IMR-90 (cell line): ENCODE measurements around the gene CST3. TPM values are rescaled to one million over a fixed set of nuclear protein-coding genes. Genes with fewer than 3 reads are reported as not detected.
A peak's percentile ranks its signal among the peaks of the same experiment; 100 is the strongest.

ENCODE experiments used
- ATAC-seq: fragments of 200-7000 bp; cut with Tn5 transposase; 2 replicates; pipeline ENCODE4 v1.9.1; 2020; ENCODE audit warnings: low read depth, mild to moderate bottlenecking, moderate library complexity
- BruUV-seq: library from RNA; stranded (reverse); fragments of 400-500 nt; replicated peaks from 2 replicates; lab custom pipeline; 2021; lab: Mats Ljungman, UMichigan
- CTCF ChIA-PET: fragments of 300-600 bp; formaldehyde crosslinking; extraction: SDS; loops from one replicate; lab custom pipeline; 2021; ENCODE audit warnings: antibody characterized with exemption; lab: Yijun Ruan, JAX
- POLR2A ChIA-PET: fragments of 300-600 bp; sonication (Branson Sonifier 250); formaldehyde crosslinking; loops from one replicate; lab custom pipeline; 2022; ENCODE audit warnings: antibody characterized with exemption; ENCODE audit not compliant: unreplicated experiment; lab: Charles Lee
- DNase-seq: peaks from one replicate; pipeline ENCODE4 v3.0.0; 2013
- H2AFZ ChIP-seq: replicated peaks from 2 replicates; pipeline ENCODE3; 2013; ENCODE audit warnings: low read length, mild to moderate bottlenecking; ENCODE audit not compliant: poor library complexity
- H2AK5ac ChIP-seq: 2 replicates; pipeline ENCODE4 v1.6.1; 2013; ENCODE audit warnings: low read depth, low read length, inconsistent platforms
- H2AK9ac ChIP-seq: replicated peaks from 2 replicates; pipeline ENCODE3; 2013; ENCODE audit warnings: mild to moderate bottlenecking, low read depth, low read length, moderate library complexity; ENCODE audit not compliant: poor library complexity
- H2BK120ac ChIP-seq: 2 replicates; pipeline ENCODE4 v1.6.1; 2013; ENCODE audit warnings: low read depth, low read length, inconsistent platforms
- H2BK15ac ChIP-seq: 3 replicates; pipeline ENCODE4 v1.6.1; 2013; ENCODE audit warnings: low read depth, low read length, inconsistent platforms
- H2BK20ac ChIP-seq: 2 replicates; pipeline ENCODE4 v1.6.1; 2013; ENCODE audit warnings: low read depth, mild to moderate bottlenecking, inconsistent platforms, low read length, moderate library complexity
- H2BK5ac ChIP-seq: 2 replicates; pipeline ENCODE4 v1.6.1; 2013; ENCODE audit warnings: mild to moderate bottlenecking, low read depth, low read length, inconsistent platforms; ENCODE audit not compliant: poor library complexity, severe bottlenecking
- H3K14ac ChIP-seq: replicated peaks from 2 replicates; pipeline ENCODE4 v1.6.1; 2013; ENCODE audit warnings: low read depth, low read length, inconsistent platforms
- H3K18ac ChIP-seq: 2 replicates; pipeline ENCODE4 v1.6.1; 2013; ENCODE audit warnings: low read depth, low read length, control low read depth
- H3K23ac ChIP-seq: 2 replicates; pipeline ENCODE4 v1.6.1; 2013; ENCODE audit warnings: low read depth, low read length, inconsistent platforms
- H3K27ac ChIP-seq: 2 replicates; pipeline ENCODE4 v1.5.1; 2013; ENCODE audit warnings: mild to moderate bottlenecking, control low read depth, low read length; ENCODE audit not compliant: insufficient read depth
- H3K27me3 ChIP-seq: 2 replicates; pipeline ENCODE4 v1.6.1; 2013; ENCODE audit warnings: low read length; ENCODE audit not compliant: control insufficient read depth, insufficient read depth
- H3K36me3 ChIP-seq: 2 replicates; pipeline ENCODE4 v1.6.1; 2013; ENCODE audit warnings: low read length, mixed read lengths; ENCODE audit not compliant: control insufficient read depth, insufficient read depth
- H3K4ac ChIP-seq: 2 replicates; pipeline ENCODE4 v1.6.1; 2013; ENCODE audit warnings: low read depth, low read length, inconsistent platforms
- H3K4me1 ChIP-seq: 2 replicates; pipeline ENCODE4 v1.6.1; 2013; ENCODE audit warnings: low read length, mixed read lengths; ENCODE audit not compliant: control insufficient read depth, insufficient read depth
- H3K4me2 ChIP-seq: 2 replicates; pipeline ENCODE4 v1.6.1; 2013; ENCODE audit warnings: low read depth, mild to moderate bottlenecking, control low read depth, low read length, moderate library complexity
- H3K4me3 ChIP-seq: 2 replicates; pipeline ENCODE4 v1.5.1; 2013; ENCODE audit warnings: low read depth, mild to moderate bottlenecking, control low read depth, low read length, moderate library complexity; ENCODE audit not compliant: insufficient read depth
- H3K56ac ChIP-seq: 2 replicates; pipeline ENCODE4 v1.6.1; 2013; ENCODE audit warnings: low read length, inconsistent platforms; ENCODE audit not compliant: insufficient read depth; ENCODE audit errors: extremely low read depth
- H3K79me1 ChIP-seq, 2 experiments: 2 replicates each; pipeline ENCODE4 v1.6.1; 2013; ENCODE audit warnings: low read length in 2 of 2, inconsistent platforms in 1 of 2, low read depth in 1 of 2
- H3K9ac ChIP-seq: 2 replicates; pipeline ENCODE4 v1.6.1; 2013; ENCODE audit warnings: low read depth, low read length, control low read depth
- H3K9me1 ChIP-seq: 2 replicates; pipeline ENCODE4 v1.6.1; 2013; ENCODE audit warnings: low read length, inconsistent platforms; ENCODE audit not compliant: insufficient read depth
- H3K9me3 ChIP-seq: 2 replicates; pipeline ENCODE4 v1.6.1; 2013; ENCODE audit warnings: low read length; ENCODE audit not compliant: control insufficient read depth, insufficient read depth
- H4K20me1 ChIP-seq: 2 replicates; pipeline ENCODE4 v1.6.1; 2013; ENCODE audit warnings: low read length, inconsistent platforms; ENCODE audit not compliant: insufficient read depth
- H4K5ac ChIP-seq: 2 replicates; pipeline ENCODE4 v1.6.1; 2013; ENCODE audit warnings: mild to moderate bottlenecking, low read depth, low read length, control low read depth
- H4K8ac ChIP-seq, 2 experiments: 2 replicates each; pipeline ENCODE4 v1.6.1; 2013; ENCODE audit warnings: low read depth in 2 of 2, low read length in 2 of 2, control low read depth in 1 of 2, inconsistent platforms in 1 of 2
- H4K91ac ChIP-seq: 2 replicates; pipeline ENCODE4 v1.6.1; 2013; ENCODE audit warnings: low read depth, low read length, inconsistent platforms; ENCODE audit not compliant: insufficient read depth
- MAFK ChIP-seq: IDR thresholded peaks from 2 replicates; pipeline ENCODE4 v1.6.1; 2012; ENCODE audit warnings: low read depth, low read length, improper control_type of control experiment
- WGBS, 2 experiments: methylation state at CpG; one replicate each; pipeline versions ENCODE4 v1.1.5 to v1.1.7; 2013; ENCODE audit warnings: missing lambda C conversion rate in 2 of 2; ENCODE audit not compliant: insufficient read length in 1 of 2; ENCODE audit errors: extremely low coverage in 2 of 2; 5-methylcytosine and 5-hydroxymethylcytosine counted together
- dilution Hi-C: fragments of 300-500 bp; cut with HindIII; formaldehyde crosslinking; loops from one replicate; pipeline ENCODE4 v1.14.3; 2018; ENCODE audit warnings: low sequenced_read_pairs; ENCODE audit not compliant: unreplicated experiment
- in situ Hi-C: fragments of 300-500 bp; cut with MboI; formaldehyde crosslinking; loops from 3 replicates; pipeline ENCODE4 v1.14.3; 2019; ENCODE audit warnings: low sequenced_read_pairs, inconsistent platforms, mixed read lengths
- intact Hi-C: fragments of 100-400 bp; cut with micrococcal nuclease; formaldehyde crosslinking; loops from 2 replicates; pipeline ENCODE4 v1.10.0; 2022
- polyA plus RNA-seq, 3 experiments: library from polyadenylated mRNA; depleted of rRNA; stranded (reverse); fragments of >200 nt; gene quantifications; 2 replicates each; pipeline ENCODE4 v1.2.3, GENCODE V29; 2012; ENCODE audit warnings: low replicate concordance in 1 of 3
- total RNA-seq: library from RNA; depleted of rRNA; stranded (reverse); fragments of >200 nt; gene quantifications from 2 replicates; pipeline ENCODE4 v1.2.3, GENCODE V29; 2012
- TF ChIP-seq, protein P1 (sequence below): fragments of 150-350 bp; IDR thresholded peaks from 2 replicates; pipeline ENCODE4 v1.6.1; 2016; ENCODE audit warnings: low read depth, mild to moderate bottlenecking, low read length, moderate library complexity, borderline replicate concordance

Gene CST3
- total and polyA plus RNA-seq, 2 of the 4 experiments (the other 2 are of a cell fraction) = 26.0 to 471 TPM

GRCh38 chr20:23651117-23651516 lies 13.4 kb upstream of the CST3 start:
- H3K23ac ChIP-seq = no peak overlapping the region

More at GRCh38 chr20:23651117-23651516, 13.4 kb upstream of the CST3 start:
- 0 out of 2 replicates have a peak, but pooled peaks cover 2% of the 10 kb centered on the region for H3K4me1 ChIP-seq
- H2BK120ac ChIP-seq = no peak overlapping the region
- H4K91ac ChIP-seq = no peak overlapping the region
- DNase-seq = no peak
- no peak overlapping the region for H2BK20ac ChIP-seq
- H3K18ac ChIP-seq = no peak overlapping the region
- no peak overlapping the region for H2AFZ ChIP-seq
- ChIA-PET POLR2A (no interaction called here), CTCF (no interaction called here)
- H3K4me3 ChIP-seq = no peak overlapping the region
- no peaks in the 10 kb centered on the region for H4K20me1 ChIP-seq
- H3K27me3 ChIP-seq = peaks cover 2% of the 10 kb centered on the region
- dilution Hi-C loops = no loop called here
- no peak for ATAC-seq
- H2AK9ac ChIP-seq = no peak overlapping the region
- H3K36me3 ChIP-seq = no peaks in the 10 kb centered on the region
- in situ Hi-C loops = no loop called here
- H3K14ac ChIP-seq = no peak overlapping the region
- H2BK5ac ChIP-seq = no peak overlapping the region
- H3K9ac ChIP-seq = no peak overlapping the region
- WGBS, 2 experiments = no CpG with 5 or more reads among the region's 2 CpGs
- no peak overlapping the region for H3K27ac ChIP-seq
- no peaks in the 10 kb centered on the region for H3K9me1 ChIP-seq
- no peak overlapping the region for H2AK5ac ChIP-seq
- no peaks in the 10 kb centered on the region for H3K9me3 ChIP-seq
- H3K4me2 ChIP-seq = no peak overlapping the region
- intact Hi-C loops = no loop called here
- H4K8ac ChIP-seq = no peak overlapping the region
- no peaks in the 10 kb centered on the region for H3K79me1 ChIP-seq
- H4K5ac ChIP-seq = no peak overlapping the region
- no peak overlapping the region for H2BK15ac ChIP-seq
- peak; percentile 94 for TF ChIP-seq MAFK
- TF ChIP-seq, protein P1, sequence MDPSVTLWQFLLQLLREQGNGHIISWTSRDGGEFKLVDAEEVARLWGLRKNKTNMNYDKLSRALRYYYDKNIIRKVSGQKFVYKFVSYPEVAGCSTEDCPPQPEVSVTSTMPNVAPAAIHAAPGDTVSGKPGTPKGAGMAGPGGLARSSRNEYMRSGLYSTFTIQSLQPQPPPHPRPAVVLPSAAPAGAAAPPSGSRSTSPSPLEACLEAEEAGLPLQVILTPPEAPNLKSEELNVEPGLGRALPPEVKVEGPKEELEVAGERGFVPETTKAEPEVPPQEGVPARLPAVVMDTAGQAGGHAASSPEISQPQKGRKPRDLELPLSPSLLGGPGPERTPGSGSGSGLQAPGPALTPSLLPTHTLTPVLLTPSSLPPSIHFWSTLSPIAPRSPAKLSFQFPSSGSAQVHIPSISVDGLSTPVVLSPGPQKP = no peak
- no peak overlapping the region for H3K56ac ChIP-seq
- H3K4ac ChIP-seq = no peak overlapping the region
- no TSS peak for BruUV-seq
